Endothelial cell of umbilical vein (primary cell): ENCODE data around the gene CLSTN2. TPM values are rescaled to one million over a fixed set of nuclear protein-coding genes. Genes with fewer than 3 reads are reported as not detected.

Experiments
- BruUV-seq: library from RNA; stranded (reverse); fragments of 400-500 nt; replicated peaks from 2 replicates; lab custom pipeline; 2021; lab: Mats Ljungman, UMichigan
- CTCF ChIA-PET: fragments of 300-600, 350-600 bp; sonication (Branson Sonifier 250); formaldehyde crosslinking; loops from one replicate; lab custom pipeline; 2021; ENCODE audit warnings: antibody characterized with exemption, inconsistent platforms; lab: Charles Lee
- POLR2A ChIA-PET: fragments of 300-600, 350-600 bp; sonication (Branson Sonifier 250); formaldehyde crosslinking; loops from one replicate; lab custom pipeline; 2021; ENCODE audit warnings: antibody characterized with exemption, inconsistent platforms; lab: Charles Lee
- DNase-seq: peaks from one replicate; pipeline ENCODE4 v3.0.0-alpha.2; 2011; ENCODE audit warnings: low read depth, low spot score
- FAIRE-seq: peaks from 2 replicates; lab custom pipeline; 2011; peaks lifted over from hg19 to GRCh38; lab: Jason Lieb, UNC
- H2AFZ ChIP-seq: 2 replicates; pipeline ENCODE4 v1.6.0; 2012; ENCODE audit warnings: low read depth, low read length, control low read depth, inconsistent platforms
- H3K27ac ChIP-seq: 2 replicates; pipeline ENCODE4 v1.5.1; 2011; ENCODE audit warnings: low read depth, mild to moderate bottlenecking, control low read depth, low read length, moderate library complexity; ENCODE audit not compliant: insufficient read depth
- H3K27me3 ChIP-seq, 2 experiments: 2 replicates each; pipeline versions ENCODE4 v1.6.0 to v1.6.1; 2011; ENCODE audit warnings: low read length in 2 of 2, mixed read lengths in 1 of 2; ENCODE audit not compliant: control insufficient read depth in 2 of 2, insufficient read depth in 2 of 2
- H3K36me3 ChIP-seq, 2 experiments: 2 replicates in 1 of 2; 3 replicates in 1 of 2; pipeline ENCODE4 v1.5.1; 2011; ENCODE audit warnings: low read length in 2 of 2, mild to moderate bottlenecking in 1 of 2, moderate library complexity in 1 of 2; ENCODE audit not compliant: control insufficient read depth in 2 of 2, insufficient read depth in 2 of 2; ENCODE audit errors: extremely low read depth in 1 of 2
- H3K4me1 ChIP-seq: 3 replicates; pipeline ENCODE4 v1.5.1; 2011; ENCODE audit warnings: mild to moderate bottlenecking, low read length; ENCODE audit not compliant: control insufficient read depth, insufficient read depth; ENCODE audit errors: extremely low read depth
- H3K4me2 ChIP-seq: 2 replicates; pipeline ENCODE4 v1.6.1; 2011; ENCODE audit warnings: low read length, control low read depth, mixed read lengths; ENCODE audit not compliant: insufficient read depth
- H3K4me3 ChIP-seq, 3 experiments: fragments of 200-600 bp in 1 of 3; sonication (generic), shearing (Covaris generic) in 1 of 3; replicated peaks in 1 of 3; 2 replicates each; pipeline ENCODE4 v1.5.1; 2011 to 2016; ENCODE audit warnings: control low read depth in 3 of 3, low read length in 3 of 3, mild to moderate bottlenecking in 2 of 3, inconsistent platforms in 1 of 3, low read depth in 1 of 3, moderate library complexity in 1 of 3; ENCODE audit not compliant: insufficient read depth in 1 of 3
- H3K79me2 ChIP-seq: 2 replicates; pipeline ENCODE4 v1.6.0; 2012; ENCODE audit warnings: low read length, inconsistent platforms; ENCODE audit not compliant: control insufficient read depth, insufficient read depth
- H3K9ac ChIP-seq: replicated peaks from 2 replicates; pipeline ENCODE3; 2011; ENCODE audit warnings: low read length, control low read depth; ENCODE audit not compliant: insufficient read depth; ENCODE audit errors: extremely low read depth
- H3K9me1 ChIP-seq: replicated peaks from 3 replicates; pipeline ENCODE4 v1.6.0; 2011; ENCODE audit warnings: mild to moderate bottlenecking, low read length; ENCODE audit not compliant: control insufficient read depth, insufficient read depth; ENCODE audit errors: extremely low read depth
- H3K9me3 ChIP-seq: replicated peaks from 2 replicates; pipeline ENCODE4 v1.5.1; 2012; ENCODE audit warnings: low read length, inconsistent platforms; ENCODE audit not compliant: control insufficient read depth, insufficient read depth
- H4K20me1 ChIP-seq: replicated peaks from 2 replicates; pipeline ENCODE3; 2011; ENCODE audit warnings: mild to moderate bottlenecking, low read length; ENCODE audit not compliant: control insufficient read depth, insufficient read depth; ENCODE audit errors: extremely low read depth
- CTCF ChIP-seq, 2 donors: IDR thresholded peaks; 1 replicate in 1 of 2; 2 replicates in 1 of 2; pipeline ENCODE4 v1.5.1; 2011; ENCODE audit warnings: low read length in 2 of 2, mild to moderate bottlenecking in 2 of 2, moderate library complexity in 2 of 2, control low read depth in 1 of 2, inconsistent platforms in 1 of 2, low read depth in 1 of 2; ENCODE audit not compliant: insufficient read depth in 1 of 2; ENCODE audit errors: extremely low read depth in 1 of 2
- EZH2 ChIP-seq: IDR thresholded peaks from 2 replicates; pipeline ENCODE4 v1.6.1; 2012; ENCODE audit warnings: borderline replicate concordance, low read depth, mild to moderate bottlenecking, moderate library complexity, low read length, inconsistent platforms; ENCODE audit not compliant: severe bottlenecking
- FOS ChIP-seq: IDR thresholded peaks from 2 replicates; pipeline ENCODE4 v1.6.1; 2011; ENCODE audit warnings: mild to moderate bottlenecking, low read length, moderate library complexity, borderline replicate concordance; ENCODE audit not compliant: insufficient read depth
- GATA2 ChIP-seq: IDR thresholded peaks from 2 replicates; pipeline ENCODE4 v1.7.0; 2011; ENCODE audit warnings: low read depth, mild to moderate bottlenecking, moderate library complexity, mixed read lengths, low read length; ENCODE audit not compliant: insufficient read length, insufficient read depth
- JUN ChIP-seq: IDR thresholded peaks from 2 replicates; pipeline ENCODE4 v1.6.1; 2011; ENCODE audit warnings: borderline replicate concordance, low read depth; ENCODE audit not compliant: insufficient read length, insufficient read depth
- MYC ChIP-seq: IDR thresholded peaks from one replicate; pipeline ENCODE4 v1.6.1; 2011; ENCODE audit warnings: mild to moderate bottlenecking, low read depth, low read length
- POLR2A ChIP-seq: IDR thresholded peaks from 2 replicates; pipeline ENCODE4 v1.6.1; 2012; ENCODE audit warnings: low read depth, mild to moderate bottlenecking, control low read depth, low read length
- POLR2AphosphoS5 ChIP-seq: IDR thresholded peaks from 2 replicates; pipeline ENCODE4 v1.6.1; 2012; ENCODE audit warnings: low read depth, mild to moderate bottlenecking, control low read depth, low read length, moderate library complexity; ENCODE audit not compliant: insufficient read depth
- dilution Hi-C: fragments of 300-500 bp; cut with MboI; formaldehyde crosslinking; loops from one replicate; pipeline ENCODE4 v1.15.0; 2019; ENCODE audit warnings: low sequenced_read_pairs; ENCODE audit not compliant: extremely low pct_ligation_motif_present
- intact Hi-C: fragments of 100-400 bp; cut with micrococcal nuclease; formaldehyde crosslinking; loops from one replicate; pipeline ENCODE4 v1.10.0; 2022
- polyA plus RNA-seq, 4 experiments: library from polyadenylated mRNA; depleted of rRNA in 3 of 4; stranded (reverse) in 3 of 4; unstranded in 1 of 4; fragments of >200 nt; gene quantifications; 2 replicates each; pipeline versions ENCODE4 v1.2.1 to v1.2.3, GENCODE V29; 2011 to 2012; ENCODE audit warnings: missing spikeins in 1 of 4
- total RNA-seq: library from RNA; stranded (reverse); gene quantifications from 2 replicates; pipeline ENCODE4 v1.2.3, GENCODE V29; 2021
- TF ChIP-seq, protein P1 (sequence below): IDR thresholded peaks from 2 replicates; pipeline ENCODE4 v1.6.1; 2011; ENCODE audit not compliant: insufficient read depth, insufficient read length

The CLSTN2 gene
- total and polyA plus RNA-seq, 2 donors (not counting 3 experiments of a cell fraction or from before 2014, with no cell fraction given): 0.26 to 0.38 TPM

GRCh38 chr3:139987908-139988307, 52.9 kb downstream of the CLSTN2 start:
- dilution Hi-C loops: no loop called here
- Histone ChIP-seq H3K79me2 (no peaks in the 10 kb centered on the region), H3K9me1 (no peaks in the 10 kb centered on the region), H3K4me2 (no peak overlapping the region), H3K9ac (no peak overlapping the region), H3K27ac (no peak overlapping the region), H2AFZ (no peak overlapping the region), H3K4me3 (no peak overlapping the region), H3K36me3 (no peaks in the 10 kb centered on the region), H3K9me3 (no peaks in the 10 kb centered on the region), H3K4me1 (no peaks in the 10 kb centered on the region), H4K20me1 (no peaks in the 10 kb centered on the region), H3K27me3 (no peaks in the 10 kb centered on the region)
- no TSS peak for BruUV-seq
- ChIA-PET CTCF (no interaction called here), POLR2A (no interaction called here)
- TF ChIP-seq FOS: no peak
- TF ChIP-seq POLR2AphosphoS5: no peak
- no peak for TF ChIP-seq MYC
- TF ChIP-seq GATA2: no peak
- TF ChIP-seq, protein P1, sequence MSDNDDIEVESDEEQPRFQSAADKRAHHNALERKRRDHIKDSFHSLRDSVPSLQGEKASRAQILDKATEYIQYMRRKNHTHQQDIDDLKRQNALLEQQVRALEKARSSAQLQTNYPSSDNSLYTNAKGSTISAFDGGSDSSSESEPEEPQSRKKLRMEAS: no peak
- TF ChIP-seq JUN: no peak
- TF ChIP-seq CTCF (IDR thresholded peaks at IDR 0.05; ENCODE audit: extremely low read depth in 1 of 2, insufficient read depth in 1 of 2, low read depth in 1 of 2, low read length in 2 of 2): no peak
- TF ChIP-seq POLR2A: no peak
- TF ChIP-seq EZH2: no peak
- intact Hi-C loops: no loop called here
- FAIRE-seq (no peak), DNase-seq (no peak)
